Astrocyte of the spinal cord (primary cell): ENCODE data around the gene AMZ1.
A peak's percentile ranks its signal among the peaks of the same experiment; 100 is the strongest.

ENCODE experiments used
- DNase-seq: peaks from one replicate; pipeline ENCODE4 v3.0.0; 2011; ENCODE audit warnings: low read depth, low spot score
- H3K4me3 ChIP-seq: 2 replicates; pipeline ENCODE4 v1.5.1; 2011; ENCODE audit warnings: low read depth, mild to moderate bottlenecking, low read length, moderate library complexity
- CTCF ChIP-seq: IDR thresholded peaks from 2 replicates; pipeline ENCODE4 v1.5.1; 2012; ENCODE audit warnings: low read depth, mild to moderate bottlenecking, low read length, inconsistent platforms
- in situ Hi-C: cut with HindIII; loops from 2 replicates; pipeline ENCODE4 v1.10.0; 2017; ENCODE audit warnings: low sequenced_read_pairs

AMZ1 gene

GRCh38 chr7:2680256-2680655 is 7.7 kb upstream of the AMZ1 start:
- in situ Hi-C loops, result no loop called here
- no peak for DNase-seq
- H3K4me3 ChIP-seq, result no peak overlapping the region
- no peak for TF ChIP-seq CTCF

DNA sequence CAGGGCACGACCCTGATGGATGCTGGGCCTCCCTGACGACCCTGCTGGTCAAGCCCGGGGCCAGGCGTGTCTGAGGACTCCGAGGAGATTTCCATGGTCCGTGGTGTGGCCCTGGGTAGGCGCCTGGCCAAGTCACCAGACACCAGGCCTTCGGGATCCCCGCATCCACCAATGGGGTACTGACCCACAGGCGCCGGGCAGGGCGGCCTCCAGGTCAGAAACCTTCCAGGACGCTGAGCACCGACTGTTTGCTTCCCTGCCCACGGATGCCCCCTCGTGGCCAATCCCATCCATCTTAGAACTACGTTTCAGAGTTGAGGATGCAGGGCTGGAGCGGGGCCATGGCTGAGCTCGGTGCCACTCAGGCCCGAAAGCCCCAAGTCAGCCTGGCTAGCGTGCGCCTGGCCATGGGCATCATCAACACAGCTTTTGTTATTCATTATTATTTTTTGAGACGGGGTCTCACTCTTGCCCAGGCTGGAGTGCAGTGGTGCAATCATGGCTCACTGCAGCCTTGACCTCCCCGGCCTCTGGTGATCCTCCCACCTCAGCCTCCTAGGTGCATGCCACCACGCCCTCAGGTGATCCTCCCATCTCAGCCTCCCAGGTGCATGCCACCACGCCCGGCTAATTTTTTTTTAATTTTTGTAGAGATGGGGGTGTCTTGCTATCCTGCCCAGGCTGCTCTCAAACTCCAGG is 7.1 kb upstream of the AMZ1 start:
- peak; percentile 44 for DNase-seq

GRCh38 chr7:2681929-2682799 is 5.8 kb upstream of the AMZ1 start:
- in situ Hi-C loops, result no loop called here
- H3K4me3 ChIP-seq, result no peak overlapping the region
- TF ChIP-seq CTCF, result no peak
- DNase-seq, result no peak

More for the DNA sequence above, 7.1 kb upstream of the AMZ1 start:
- H3K4me3 ChIP-seq, result no peak overlapping the region
- in situ Hi-C loops, result no loop called here
- peak; percentile 80 for TF ChIP-seq CTCF

- in situ Hi-C loops, result no loop called here
- DNase-seq, result no peak
- no peak overlapping the region for H3K4me3 ChIP-seq
- TF ChIP-seq CTCF, result no peak
Measured at GRCh38 chr7:2684501-2684900, 3.5 kb upstream of the AMZ1 start.

DNA sequence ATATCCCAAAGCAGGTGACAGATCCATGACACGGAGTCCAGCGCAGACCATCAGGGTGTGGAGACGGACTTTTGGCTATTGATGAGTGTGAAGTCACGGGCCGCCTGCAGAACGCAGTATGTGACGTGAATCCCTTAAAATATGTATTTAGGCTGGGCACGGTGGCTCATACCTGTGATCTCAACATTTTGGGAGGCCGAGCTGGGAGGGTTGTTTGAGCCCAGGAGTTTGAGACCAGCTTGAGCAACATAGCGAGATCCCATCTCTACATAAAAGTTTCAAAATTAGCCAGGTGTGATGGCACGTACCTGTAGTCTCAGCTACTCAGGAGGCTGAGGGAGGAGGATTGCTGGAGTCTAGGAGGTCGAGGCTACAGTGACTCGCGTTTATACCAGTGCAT is 1.9 kb upstream of the AMZ1 start:
- no peak for DNase-seq
- H3K4me3 ChIP-seq, result no peak overlapping the region
- in situ Hi-C loops, result no loop called here
- TF ChIP-seq CTCF, result no peak

DNA sequence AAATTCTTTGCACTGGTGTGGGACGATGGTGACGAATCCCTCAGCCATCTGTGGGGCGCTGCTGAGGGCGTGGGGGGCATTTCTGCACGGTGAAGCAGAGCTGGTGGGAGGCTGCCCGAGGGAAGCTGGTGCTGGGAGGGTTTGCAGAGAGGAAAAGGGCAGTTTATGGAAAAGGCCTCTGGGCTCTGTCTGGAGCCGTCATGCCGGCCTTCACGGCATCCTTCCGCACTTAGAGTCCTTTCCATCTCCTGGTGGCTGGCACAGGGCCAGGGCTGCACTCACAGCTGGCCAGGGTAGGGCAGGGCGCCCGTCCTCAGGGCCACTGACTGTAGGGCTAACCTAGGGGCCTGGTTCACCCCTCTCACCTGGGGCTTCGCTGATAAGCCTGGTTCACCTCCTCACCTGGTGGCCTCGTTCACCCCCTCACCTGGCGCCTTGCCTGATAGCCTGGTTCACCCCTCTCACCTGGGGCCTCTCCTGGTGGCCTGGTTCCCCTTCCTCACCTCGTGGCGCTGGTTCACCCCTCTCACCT is 598 bp upstream of the AMZ1 start:
- TF ChIP-seq CTCF, result no peak
- DNase-seq, result no peak
- in situ Hi-C loops, result no loop called here
- no peak overlapping the region for H3K4me3 ChIP-seq
